SK-MEL-5 (cell line): Measurements from ENCODE around the gene APIP. TPM values are rescaled to one million over a fixed set of nuclear protein-coding genes. Genes with fewer than 3 reads are reported as not detected.
"Not testable (repeated sequence)": the region's sequence is repeated elsewhere in the genome, so short reads cannot be mapped to it uniquely, and the experiment has no call there.

Experiments used
- DNase-seq: peaks from one replicate; pipeline ENCODE4 v3.0.0-alpha.2; 2016; ENCODE audit warnings: low read depth, low spot score
- in situ Hi-C: cut with HindIII; loops from 2 replicates; pipeline ENCODE4 v1.10.0; 2016; ENCODE audit warnings: low sequenced_read_pairs, high pct_unique_total_duplicates, low pct_unique_long_range_greater_than_20kb
- total RNA-seq: library from RNA; depleted of rRNA; stranded (reverse); fragments of >200 nt; shearing (Covaris generic); gene quantifications from 2 replicates; pipeline ENCODE4 v1.2.3, GENCODE V29; 2014

Gene APIP
- total RNA-seq, 1 experiment from 2014 or later: 39.7 TPM

DNA sequence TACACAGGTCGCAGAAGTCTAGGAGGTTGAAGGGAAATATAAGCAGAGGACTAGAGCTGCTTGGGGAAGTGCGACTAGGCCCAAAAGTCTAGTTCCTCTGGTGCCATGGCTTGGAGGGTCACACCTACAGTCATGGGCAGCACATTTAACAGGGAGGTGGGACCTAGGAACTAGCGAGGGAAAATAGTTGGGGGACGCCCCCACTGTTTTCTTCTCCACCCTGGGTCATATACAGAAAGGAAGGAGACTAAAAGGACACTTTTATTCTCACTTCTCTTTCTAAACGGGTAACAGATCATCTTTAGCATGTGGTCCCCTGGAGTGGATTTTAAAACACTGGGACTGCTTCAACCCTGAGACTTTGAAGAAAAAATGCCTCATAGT lies 16.6 kb downstream of the APIP start:
- in situ Hi-C loops: no loop called here
- DNase-seq: no peak

DNA sequence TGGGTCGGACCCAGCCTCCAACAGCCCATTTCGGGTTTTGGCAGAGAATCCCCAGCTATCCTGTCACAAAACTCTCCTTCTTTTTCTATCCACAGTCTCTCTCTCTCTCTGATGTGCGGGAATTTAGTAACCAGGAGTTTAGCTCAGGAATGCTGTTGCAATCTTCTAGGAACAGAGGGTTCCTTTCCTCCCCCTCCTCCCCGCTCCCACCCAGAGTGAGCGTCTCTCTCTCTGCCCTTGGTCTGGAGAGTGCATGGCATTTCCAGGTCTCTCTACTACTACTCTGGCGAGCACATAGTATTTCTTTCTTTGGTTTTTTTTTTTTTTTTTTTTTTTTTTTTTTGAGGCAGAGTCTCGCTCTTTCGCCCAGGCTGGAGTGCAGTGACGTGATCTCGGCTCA lies 17.7 kb downstream of the APIP start:
- in situ Hi-C loops: no loop called here
- no peak for DNase-seq

DNA sequence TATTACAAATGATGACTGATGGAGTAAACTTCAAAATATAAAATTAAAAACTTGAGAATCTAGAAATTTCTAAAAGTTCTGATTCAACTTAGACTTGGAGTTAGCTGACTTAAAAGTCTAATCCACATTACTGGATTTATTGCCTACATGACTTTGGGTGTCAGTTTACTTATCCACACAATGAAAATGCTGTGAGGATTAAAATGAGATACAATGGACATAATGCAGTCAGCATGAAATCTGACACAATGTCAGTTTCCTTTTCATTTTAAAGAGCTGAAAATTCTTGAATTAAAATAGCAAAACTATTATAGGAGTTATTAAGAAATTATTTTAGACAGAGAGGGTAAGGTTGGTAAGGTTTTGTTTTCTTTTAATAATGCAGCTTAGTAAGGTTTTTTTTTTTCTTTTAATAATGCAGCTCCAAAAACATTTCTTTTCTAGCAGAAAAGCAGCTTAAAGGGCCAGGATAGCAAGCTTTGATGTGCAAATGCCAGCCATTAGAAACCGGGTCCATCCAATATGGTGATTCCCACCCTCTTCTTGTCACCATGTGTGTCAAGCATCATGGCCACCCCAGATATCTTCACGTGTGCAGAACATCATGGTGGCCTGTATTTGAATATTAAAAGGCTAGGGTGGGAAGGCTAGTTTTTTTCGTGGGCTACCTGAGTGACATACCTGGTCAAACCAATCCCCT lies 18.9 kb downstream of the APIP start:
- in situ Hi-C loops: no loop called here
- no peak for DNase-seq

GRCh38 chr11:34896191-34896590 lies 20.0 kb downstream of the APIP start:
- in situ Hi-C loops: not testable (repeated sequence)

GRCh38 chr11:34893416-34893815 lies 22.8 kb downstream of the APIP start:
- in situ Hi-C loops: no loop called here
- no peak for DNase-seq

More at GRCh38 chr11:34896191-34896590, 20.0 kb downstream of the APIP start:
- not testable (repeated sequence) for DNase-seq

DNA sequence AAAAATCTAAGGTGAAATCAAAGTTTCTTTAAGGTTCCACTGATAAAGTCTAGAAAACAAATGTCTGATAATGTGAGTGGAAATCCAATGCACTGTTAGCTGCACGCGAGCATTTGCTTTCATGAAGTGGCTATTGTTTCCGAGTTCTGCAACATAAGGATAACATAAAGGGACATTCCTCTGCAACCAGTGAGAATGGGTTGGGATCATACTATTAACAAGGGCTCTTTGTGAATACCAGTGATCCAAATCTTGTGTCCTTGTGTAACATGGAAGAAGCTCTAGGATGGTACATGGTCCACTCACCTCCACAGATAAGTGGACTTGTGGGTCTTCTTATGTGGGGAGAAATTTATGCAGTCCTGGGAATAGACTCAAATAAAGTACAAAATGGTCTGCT lies 24.6 kb downstream of the APIP start:
- DNase-seq: peak; percentile 68
- in situ Hi-C loops: no loop called here

DNA sequence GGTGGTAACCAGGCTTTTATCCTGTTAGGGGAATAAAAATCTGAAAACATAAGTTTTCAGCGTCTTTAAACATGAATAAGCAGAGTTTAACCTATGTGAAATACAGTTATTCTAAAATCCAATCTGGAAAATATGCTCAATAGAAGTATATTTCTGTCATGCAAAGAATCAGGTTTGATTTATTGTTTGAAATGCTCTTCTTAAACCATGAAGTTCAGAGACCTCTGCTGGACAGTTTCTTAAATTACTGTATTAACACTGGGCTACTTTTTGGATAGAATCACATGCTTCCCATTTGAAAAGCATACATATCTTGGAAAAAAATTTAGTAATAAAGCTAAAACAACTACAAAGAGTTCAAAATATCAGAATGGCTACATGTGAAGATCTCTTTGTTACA lies 25.4 kb downstream of the APIP start:
- in situ Hi-C loops: no loop called here
- DNase-seq: peak; percentile 70

GRCh38 chr11:34890089-34890488 lies 26.1 kb downstream of the APIP start:
- in situ Hi-C loops: no loop called here

DNA sequence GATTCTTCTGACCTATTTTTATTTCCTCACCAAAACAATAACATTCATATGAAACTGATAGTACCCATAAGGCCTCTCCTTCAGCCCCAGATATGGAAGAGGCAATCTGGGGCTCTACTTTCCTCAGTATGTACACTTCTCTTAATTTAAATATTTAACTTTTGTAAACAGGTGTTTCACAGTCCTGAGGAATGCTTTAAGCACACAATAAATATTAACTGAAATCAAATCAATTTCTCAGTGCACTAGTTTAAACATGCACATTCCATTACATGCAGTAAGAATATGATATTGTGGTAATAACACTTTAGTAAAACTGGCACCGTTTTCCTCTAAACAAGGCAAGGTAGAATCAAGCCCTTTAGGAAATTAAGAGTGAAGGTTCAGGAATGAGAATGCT lies 28.9 kb downstream of the APIP start:
- DNase-seq: no peak
- in situ Hi-C loops: no loop called here

More at GRCh38 chr11:34890089-34890488, 26.1 kb downstream of the APIP start:
- DNase-seq: peak; percentile 30

DNA sequence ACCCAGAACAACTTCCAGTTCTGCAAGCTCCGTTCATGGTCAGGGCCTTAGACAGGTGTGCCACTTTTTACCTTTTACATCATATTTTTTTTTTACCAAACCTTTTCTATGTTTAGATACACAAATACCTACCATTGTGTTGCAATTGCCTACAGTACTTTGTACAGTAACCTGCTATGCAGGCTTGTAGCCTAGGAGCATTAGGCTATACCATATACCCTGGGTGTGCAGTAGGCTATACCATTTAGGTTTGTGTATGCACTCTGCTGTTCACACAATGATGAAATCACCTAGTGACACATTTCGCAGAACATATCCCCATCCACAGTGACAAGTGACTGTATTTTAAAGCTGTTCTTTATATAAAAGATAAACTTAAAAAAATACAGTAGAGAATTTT lies 29.6 kb downstream of the APIP start:
- in situ Hi-C loops: no loop called here
- DNase-seq: no peak

DNA sequence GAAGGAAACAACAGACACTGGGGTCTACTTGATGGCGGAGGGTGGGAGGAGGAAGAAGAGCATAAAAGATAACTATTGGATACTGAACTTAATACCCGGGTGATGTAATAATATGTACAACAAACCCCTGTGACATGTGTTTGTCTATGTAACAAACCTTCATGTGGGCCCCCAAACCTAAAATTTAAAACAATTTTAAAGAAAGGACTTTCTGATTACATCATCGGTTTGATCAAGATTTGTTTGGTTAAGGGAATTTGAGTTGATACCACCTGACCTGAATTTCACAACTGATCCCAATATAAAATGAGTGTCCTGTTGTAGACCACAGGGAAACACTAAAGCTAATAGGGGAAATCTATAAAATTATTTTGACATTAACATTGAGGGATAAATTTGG lies 34.3 kb downstream of the APIP start:
- in situ Hi-C loops: no loop called here
- DNase-seq: no peak

DNA sequence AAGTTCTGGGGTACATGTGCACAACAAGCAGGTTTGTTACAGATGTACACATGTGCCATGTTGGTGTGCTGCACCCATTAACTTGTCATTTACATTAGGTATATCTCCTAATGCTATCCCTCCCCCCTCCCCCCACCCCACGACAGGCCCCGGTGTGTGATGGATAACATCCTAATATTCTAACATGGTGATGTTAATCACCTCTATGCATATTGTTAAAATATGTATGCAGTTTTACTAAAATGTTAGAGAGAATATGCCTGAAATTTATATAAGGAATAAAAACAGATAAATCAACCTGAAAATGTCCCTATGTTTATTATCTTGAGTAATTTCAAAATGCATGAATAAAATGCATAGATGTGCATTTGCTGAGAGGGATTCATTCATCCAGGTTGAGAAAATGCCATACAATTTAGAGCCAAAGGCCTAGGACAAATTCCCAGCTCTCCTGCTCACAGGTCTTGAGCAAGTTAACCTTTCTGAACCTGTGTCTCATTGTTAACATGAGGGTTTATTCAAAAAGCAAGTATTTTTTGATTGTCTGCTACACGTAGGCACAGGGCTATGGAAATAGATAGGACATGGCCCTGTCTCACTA lies 38.7 kb downstream of the APIP start:
- in situ Hi-C loops: no loop called here
- no peak for DNase-seq

- in situ Hi-C loops: no loop called here
- DNase-seq: no peak
Observed at GRCh38 chr11:34874202-34874601, 42.0 kb downstream of the APIP start.

DNA sequence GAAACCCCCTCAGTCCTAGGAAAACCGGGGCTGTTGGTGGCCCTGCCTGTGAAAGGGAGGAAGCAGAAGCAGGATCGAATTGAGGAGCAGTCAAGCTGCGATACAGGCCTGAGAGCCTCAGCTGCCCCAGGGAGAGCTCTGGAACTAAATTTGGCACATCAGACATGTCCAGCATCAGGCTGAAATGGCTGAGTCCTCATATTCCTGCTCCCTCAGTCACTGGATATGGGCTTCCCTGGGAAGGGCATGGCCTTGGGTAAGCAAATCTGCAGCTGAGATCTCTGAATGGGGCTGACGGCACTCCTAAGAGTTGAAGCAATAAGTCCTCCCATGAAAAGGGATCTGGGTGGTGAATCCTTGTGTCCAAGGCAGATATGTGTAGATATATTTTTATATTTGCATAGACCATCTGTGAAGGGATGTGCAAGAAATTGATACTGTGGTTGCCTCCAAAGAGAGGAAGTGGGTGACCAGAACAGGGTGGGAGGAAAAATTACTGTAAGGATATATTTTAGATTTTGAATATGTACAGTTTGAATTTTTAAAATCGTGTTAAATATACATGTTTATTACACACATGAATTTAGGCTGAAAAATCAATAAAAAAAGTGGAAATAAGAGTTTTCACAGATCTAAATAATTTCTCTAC lies 45.5 kb downstream of the APIP start:
- in situ Hi-C loops: no loop called here
- DNase-seq: no peak

GRCh38 chr11:34869425-34869824 lies 46.8 kb downstream of the APIP start:
- in situ Hi-C loops: no loop called here
- peak; percentile 24 for DNase-seq

- no peak for DNase-seq
- in situ Hi-C loops: no loop called here
Observed at GRCh38 chr11:34866375-34866774, 49.8 kb downstream of the APIP start.

DNA sequence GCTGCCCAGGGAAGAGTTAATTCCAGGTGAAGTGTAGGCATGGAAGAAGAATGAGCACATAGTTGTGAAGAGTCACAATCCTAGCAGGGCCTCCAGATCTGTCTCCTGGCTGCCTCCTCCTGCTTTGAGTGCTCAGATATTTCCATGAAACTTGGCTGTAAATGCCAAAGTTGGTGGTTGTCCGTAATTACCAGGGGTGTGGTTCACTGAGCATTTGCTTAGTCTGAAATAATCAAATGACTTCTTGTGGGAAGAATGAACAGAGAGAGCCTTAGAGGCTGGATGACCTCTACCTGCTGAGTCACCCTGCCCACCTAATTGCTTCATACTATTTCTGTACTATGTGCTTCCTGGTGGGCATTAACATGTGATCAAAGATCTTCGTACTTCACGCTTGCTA lies 50.9 kb downstream of the APIP start:
- no peak for DNase-seq
- in situ Hi-C loops: no loop called here

DNA sequence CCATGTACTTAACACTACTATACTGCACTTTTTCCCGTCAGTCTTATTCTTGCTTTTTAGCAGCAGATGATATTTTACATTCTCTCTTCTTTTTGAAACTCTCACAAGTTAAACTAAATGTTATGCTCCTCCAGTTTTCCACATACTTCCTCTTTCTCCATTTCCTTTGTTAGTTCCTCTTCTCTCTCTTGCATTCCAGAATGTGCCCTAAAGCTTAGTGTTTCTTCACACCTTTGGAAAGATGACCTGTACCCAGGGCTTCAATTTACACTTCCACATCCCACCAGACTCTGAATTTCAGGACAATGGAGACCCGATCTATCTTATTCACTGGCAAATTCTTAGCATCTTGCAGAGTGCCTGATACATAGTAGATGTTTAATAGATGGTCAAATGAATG lies 51.8 kb downstream of the APIP start:
- no peak for DNase-seq
- in situ Hi-C loops: no loop called here

- in situ Hi-C loops: no loop called here
- no peak for DNase-seq
Observed at GRCh38 chr11:34863048-34863447, 53.1 kb downstream of the APIP start.
